Measurements from ENCODE around the gene TMEM212. TPM values are rescaled to one million over a fixed set of nuclear protein-coding genes. Genes with fewer than 3 reads are reported as not detected.

TMEM212 gene
- total RNA-seq, 2 experiments from 2014 or later: not detected

DNA sequence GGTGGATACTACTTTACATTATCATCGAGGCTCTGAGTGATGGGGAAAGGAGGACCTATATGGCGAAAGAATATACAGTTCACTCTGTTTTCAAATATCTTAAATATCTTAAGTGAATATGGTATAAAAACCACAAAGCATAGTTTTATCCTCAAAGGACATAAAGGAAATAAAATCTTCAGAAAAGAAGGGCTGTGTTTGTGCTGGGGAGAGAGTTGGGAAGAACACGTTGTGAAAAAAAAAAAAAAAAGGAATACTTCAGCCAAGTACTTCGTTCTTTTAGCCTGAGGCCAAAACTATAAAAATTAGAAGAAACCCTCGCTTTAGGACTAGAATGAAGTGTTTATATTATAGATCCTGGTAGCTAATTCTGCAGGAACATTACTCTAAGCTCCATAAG, 10.2 kb upstream of the TMEM212 start:
- CTCF ChIA-PET: no interaction called here
- Mint-ChIP-seq H3K4me1 (peaks cover 2% of the 10 kb centered on the region), H3K4me3 (no peak overlapping the region), H3K27ac (no peak overlapping the region), H3K36me3 (ENCODE audit: low read depth) (no peaks in the 10 kb centered on the region), H3K27me3 (peaks cover 14% of the 10 kb centered on the region), H3K9me3 (no peaks in the 10 kb centered on the region)
- POLR2A ChIA-PET: no interaction called here
- no peak for DNase-seq

- no peak overlapping the region for H3K27ac Mint-ChIP-seq
- no peaks in the 10 kb centered on the region for H3K36me3 Mint-ChIP-seq (ENCODE audit: low read depth)
- H3K27me3 Mint-ChIP-seq: peaks cover 15% of the 10 kb centered on the region
- DNase-seq: no peak
- H3K4me1 Mint-ChIP-seq: no peaks in the 10 kb centered on the region
- CTCF ChIA-PET: interaction anchor here (0.6 to 2.4 kb wide), 2 partner anchors 180 to 508 kb away, joined by 6 to 7 read pairs; no protein-coding TSS in a partner anchor
- H3K9me3 Mint-ChIP-seq: no peaks in the 10 kb centered on the region
- H3K4me3 Mint-ChIP-seq: no peak overlapping the region
- POLR2A ChIA-PET: no interaction called here
Observed at GRCh38 chr3:171833789-171834460, 9.2 kb upstream of the TMEM212 start.

- H3K27me3 Mint-ChIP-seq: peaks cover 10% of the 10 kb centered on the region
- ChIA-PET POLR2A (no interaction called here), CTCF (interaction anchor here (0.6 to 2.4 kb wide), 2 partner anchors 180 to 507 kb away, joined by 6 to 7 read pairs; no protein-coding TSS in a partner anchor)
- no peak overlapping the region for H3K27ac Mint-ChIP-seq
- no peak for DNase-seq
- no peak overlapping the region for H3K4me3 Mint-ChIP-seq
- no peaks in the 10 kb centered on the region for H3K4me1 Mint-ChIP-seq
- no peaks in the 10 kb centered on the region for H3K36me3 Mint-ChIP-seq (ENCODE audit: low read depth)
- no peaks in the 10 kb centered on the region for H3K9me3 Mint-ChIP-seq
Observed at GRCh38 chr3:171834461-171834801, 8.7 kb upstream of the TMEM212 start.

DNA sequence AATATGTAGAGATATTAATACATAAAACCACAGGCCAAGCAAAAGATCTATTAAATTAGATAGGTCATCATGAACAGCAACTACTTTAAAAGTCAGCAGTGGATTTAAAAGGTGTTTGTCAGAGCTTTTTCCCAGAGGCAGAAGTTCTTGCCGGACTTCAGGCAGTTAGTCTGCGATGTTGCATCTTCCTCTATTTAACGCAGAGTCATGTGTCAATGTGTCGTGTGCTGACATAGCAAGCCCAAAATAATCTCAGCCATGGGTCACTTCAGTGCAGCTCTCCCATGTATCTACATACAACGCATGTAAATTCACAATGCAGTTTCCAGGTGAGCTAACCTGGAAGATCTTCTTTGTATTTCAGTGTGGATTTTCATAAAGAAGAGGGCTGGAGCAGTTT, 8.0 kb upstream of the TMEM212 start:
- Mint-ChIP-seq H3K4me1 (no peaks in the 10 kb centered on the region), H3K4me3 (no peak overlapping the region), H3K9me3 (no peaks in the 10 kb centered on the region), H3K27ac (no peak overlapping the region), H3K27me3 (peaks cover 11% of the 10 kb centered on the region), H3K36me3 (ENCODE audit: low read depth) (no peaks in the 10 kb centered on the region)
- no peak for DNase-seq
- POLR2A ChIA-PET: no interaction called here
- CTCF ChIA-PET: interaction anchor here (2.4 kb wide), 1 partner anchor 507 kb away, joined by 7 read pairs; no protein-coding TSS in a partner anchor

- CTCF ChIA-PET: interaction anchor here (0.6 to 2.4 kb wide), 2 partner anchors 506 to 705 kb away, joined by 3 to 7 read pairs; no protein-coding TSS in a partner anchor
- no peaks in the 10 kb centered on the region for H3K9me3 Mint-ChIP-seq
- H3K36me3 Mint-ChIP-seq (ENCODE audit: low read depth): no peaks in the 10 kb centered on the region
Observed at GRCh38 chr3:171835613-171836012, 7.5 kb upstream of the TMEM212 start.

GRCh38 chr3:171836855-171837254, 6.3 kb upstream of the TMEM212 start:
- no peaks in the 10 kb centered on the region for H3K36me3 Mint-ChIP-seq (ENCODE audit: low read depth)
- no peak overlapping the region for H3K4me3 Mint-ChIP-seq
- no peak overlapping the region for H3K27ac Mint-ChIP-seq
- POLR2A ChIA-PET: no interaction called here
- CTCF ChIA-PET: no interaction called here
- no peak for DNase-seq
- no peaks in the 10 kb centered on the region for H3K9me3 Mint-ChIP-seq
- no peaks in the 10 kb centered on the region for H3K4me1 Mint-ChIP-seq
- peaks cover 11% of the 10 kb centered on the region for H3K27me3 Mint-ChIP-seq

More at GRCh38 chr3:171835613-171836012, 7.5 kb upstream of the TMEM212 start:
- Mint-ChIP-seq H3K27me3 (peaks cover 10% of the 10 kb centered on the region), H3K4me1 (no peaks in the 10 kb centered on the region), H3K4me3 (no peak overlapping the region), H3K27ac (no peak overlapping the region)
- POLR2A ChIA-PET: no interaction called here
- DNase-seq: no peak

DNA sequence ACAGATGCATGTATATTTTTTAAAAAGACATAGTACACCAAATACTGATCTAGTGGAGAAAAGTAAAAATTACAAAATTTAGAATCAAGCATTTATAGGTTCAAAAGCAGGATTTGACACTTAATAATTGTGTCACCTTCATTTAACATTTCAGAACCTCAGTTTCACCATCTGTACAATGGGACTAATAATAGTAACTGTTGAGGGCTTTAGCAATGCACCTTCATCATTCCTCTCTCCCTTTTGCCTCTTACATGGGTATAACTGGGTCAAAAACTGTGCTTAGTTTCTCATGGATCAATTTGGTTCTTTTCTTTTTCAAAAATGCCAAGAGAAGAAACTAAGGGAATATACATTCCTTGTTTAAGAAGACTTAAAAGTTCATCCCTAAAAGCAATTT, 5.5 kb upstream of the TMEM212 start:
- Mint-ChIP-seq H3K27ac (no peak overlapping the region), H3K36me3 (ENCODE audit: low read depth) (no peaks in the 10 kb centered on the region), H3K27me3 (peaks cover 11% of the 10 kb centered on the region), H3K9me3 (no peaks in the 10 kb centered on the region), H3K4me3 (no peak overlapping the region), H3K4me1 (no peaks in the 10 kb centered on the region)
- CTCF ChIA-PET: interaction anchor here (0.5 to 0.6 kb wide), 2 partner anchors 92 to 802 kb away, joined by 3 to 7 read pairs; no protein-coding TSS in a partner anchor
- DNase-seq: no peak
- POLR2A ChIA-PET: no interaction called here

DNA sequence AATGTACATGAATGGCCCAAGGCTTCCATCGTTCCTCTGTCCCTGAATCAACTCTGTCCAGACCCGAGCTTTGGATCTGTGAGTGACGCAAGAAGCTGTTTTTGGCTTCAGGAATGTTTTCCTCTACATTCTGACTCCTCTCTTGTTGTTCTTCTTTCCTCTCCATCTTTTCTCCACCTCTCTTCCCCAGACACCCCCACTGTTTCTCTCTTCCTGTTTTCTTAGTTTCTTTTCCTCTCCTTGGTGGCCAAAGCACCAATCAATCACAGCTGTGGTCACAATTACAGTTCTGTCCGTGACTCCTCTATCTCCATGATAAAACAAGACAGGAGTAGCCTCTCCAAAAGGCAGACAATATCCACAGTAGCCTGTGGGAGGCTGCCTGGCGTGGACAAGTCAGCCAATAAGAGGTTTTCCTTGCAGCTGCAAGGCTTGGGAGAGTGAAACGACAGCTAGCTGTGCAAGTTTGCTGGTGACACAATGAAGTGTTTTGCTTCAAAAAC, 4.9 kb upstream of the TMEM212 start:
- H3K9me3 Mint-ChIP-seq: no peaks in the 10 kb centered on the region
- H3K4me3 Mint-ChIP-seq: no peak overlapping the region
- ChIA-PET POLR2A (no interaction called here), CTCF (interaction anchor here (0.5 to 0.6 kb wide), 2 partner anchors 91 to 801 kb away, joined by 3 to 7 read pairs; no protein-coding TSS in a partner anchor)
- no peak for DNase-seq
- H3K36me3 Mint-ChIP-seq (ENCODE audit: low read depth): no peaks in the 10 kb centered on the region
- H3K27ac Mint-ChIP-seq: no peak overlapping the region
- H3K4me1 Mint-ChIP-seq: no peaks in the 10 kb centered on the region
- H3K27me3 Mint-ChIP-seq: peaks cover 11% of the 10 kb centered on the region

- Mint-ChIP-seq H3K36me3 (ENCODE audit: low read depth) (no peaks in the 10 kb centered on the region), H3K9me3 (no peaks in the 10 kb centered on the region), H3K4me1 (no peaks in the 10 kb centered on the region), H3K27me3 (peaks cover 11% of the 10 kb centered on the region), H3K27ac (no peak overlapping the region), H3K4me3 (no peak overlapping the region)
- CTCF ChIA-PET: interaction anchor here (1.8 kb wide), 1 partner anchor 17 kb away, joined by 7 read pairs; no protein-coding TSS in a partner anchor
- DNase-seq: no peak
- POLR2A ChIA-PET: no interaction called here
Observed at GRCh38 chr3:171839270-171839669, 3.9 kb upstream of the TMEM212 start.

DNA sequence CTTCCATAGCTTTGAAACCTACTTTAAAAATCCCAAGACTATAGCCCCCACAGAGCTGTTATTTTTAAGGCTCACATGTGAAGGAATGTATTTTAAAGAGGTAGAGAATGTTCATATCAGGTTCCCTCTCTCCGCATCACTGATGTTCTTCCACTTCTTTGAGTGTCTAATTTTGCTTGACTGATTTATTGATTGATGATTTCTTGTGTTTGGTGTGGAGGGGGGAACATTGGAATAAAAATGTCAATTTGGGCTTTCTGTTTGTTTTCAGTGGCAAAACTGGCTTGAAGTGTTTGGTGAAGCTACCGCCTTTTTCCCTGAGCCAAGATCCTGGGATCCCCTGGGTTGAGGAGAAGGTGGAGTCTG, 2.7 kb upstream of the TMEM212 start:
- H3K9me3 Mint-ChIP-seq: no peaks in the 10 kb centered on the region
- CTCF ChIA-PET: interaction anchor here (1.8 kb wide), 1 partner anchor 18 kb away, joined by 7 read pairs; no protein-coding TSS in a partner anchor
- POLR2A ChIA-PET: no interaction called here
- H3K27ac Mint-ChIP-seq: no peak overlapping the region
- H3K4me3 Mint-ChIP-seq: no peak overlapping the region
- DNase-seq: no peak
- H3K27me3 Mint-ChIP-seq: peaks cover 11% of the 10 kb centered on the region
- no peaks in the 10 kb centered on the region for H3K36me3 Mint-ChIP-seq (ENCODE audit: low read depth)
- no peaks in the 10 kb centered on the region for H3K4me1 Mint-ChIP-seq

GRCh38 chr3:171840811-171841619, 2.1 kb upstream of the TMEM212 start:
- CTCF ChIA-PET: interaction anchor here (0.5 to 1.8 kb wide), 2 partner anchors 9 to 18 kb away, joined by 5 to 7 read pairs; no protein-coding TSS in a partner anchor
- no peaks in the 10 kb centered on the region for H3K36me3 Mint-ChIP-seq (ENCODE audit: low read depth)
- peaks cover 2% of the 10 kb centered on the region for H3K9me3 Mint-ChIP-seq
- H3K4me3 Mint-ChIP-seq: no peak overlapping the region
- peaks cover 3% of the 10 kb centered on the region for H3K4me1 Mint-ChIP-seq
- no peak for DNase-seq
- H3K27ac Mint-ChIP-seq: no peak overlapping the region
- POLR2A ChIA-PET: no interaction called here
- H3K27me3 Mint-ChIP-seq: peaks cover 9% of the 10 kb centered on the region

- Mint-ChIP-seq H3K9me3 (peaks cover 4% of the 10 kb centered on the region), H3K4me3 (no peak overlapping the region), H3K27ac (no peak overlapping the region), H3K27me3 (peaks cover 9% of the 10 kb centered on the region), H3K36me3 (ENCODE audit: low read depth) (no peaks in the 10 kb centered on the region), H3K4me1 (peaks cover 9% of the 10 kb centered on the region)
- POLR2A ChIA-PET: no interaction called here
- DNase-seq: no peak
- CTCF ChIA-PET: interaction anchor here (0.7 to 0.9 kb wide), 2 partner anchors 24 to 192 kb away, joined by 4 read pairs; no protein-coding TSS in a partner anchor
Observed at GRCh38 chr3:171841620-171842000, 1.5 kb upstream of the TMEM212 start.

DNA sequence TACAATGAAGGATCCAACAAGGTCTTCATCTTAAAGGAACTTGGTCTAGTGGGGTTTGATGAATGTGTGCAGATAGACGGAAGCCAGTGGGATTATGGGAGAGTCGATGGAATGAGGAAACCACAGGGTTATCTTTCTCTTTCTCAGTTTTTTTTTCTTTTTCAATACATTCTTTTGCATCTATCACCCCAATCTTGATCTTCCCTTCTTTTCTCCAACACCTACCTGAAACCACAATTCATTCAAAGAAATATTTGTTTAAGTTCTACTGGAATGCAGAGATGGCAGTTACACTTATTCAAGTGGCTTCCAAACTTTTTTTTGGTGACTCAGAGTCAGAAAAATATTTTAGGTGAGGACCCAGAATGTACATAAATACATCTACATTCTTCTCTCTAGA, 1.7 kb downstream of the TMEM212 start:
- Mint-ChIP-seq H3K27ac (no peak overlapping the region), H3K4me3 (no peak overlapping the region), H3K4me1 (peaks cover 20% of the 10 kb centered on the region), H3K36me3 (ENCODE audit: low read depth) (peaks cover 3% of the 10 kb centered on the region), H3K9me3 (peaks cover 6% of the 10 kb centered on the region), H3K27me3 (peaks cover 15% of the 10 kb centered on the region)
- ChIA-PET CTCF (interaction anchor here (1.2 kb wide), 1 partner anchor 14 kb away, joined by 3 read pairs; no protein-coding TSS in a partner anchor), POLR2A (no interaction called here)
- no peak for DNase-seq

Measured in activated CD4-positive, alpha-beta T cell treated with anti-CD3 and anti-CD28 coated beads, Interleukin-2, amount 10 ng/mL, durations not matched to agents 7 days and 5 days (primary cell).